T follicular helper cell (primary cell): ENCODE measurements around the gene IFNA13.
A peak's percentile ranks its signal among the peaks of the same experiment; 100 is the strongest.

Experiments
- DNase-seq: peaks from one replicate; pipeline ENCODE4 v3.0.0-alpha.2; 2020; ENCODE audit warnings: low read depth

The IFNA13 gene

GRCh38 chr9:21357479-21358460, 10.1 kb downstream of the IFNA13 start:
- DNase-seq, result no peak

GRCh38 chr9:21350787-21351186, 17.1 kb downstream of the IFNA13 start, which contains the start of gene IFNA6:
Gene IFNA6 (minus strand): TSS chr9:21350887. CDS start chr9:21350887, 0 bp downstream.
- DNase-seq, result no peak

- DNase-seq, result no peak
These were observed 19.4 kb downstream of the IFNA13 start for GRCh38 chr9:21348430-21348970.

DNA sequence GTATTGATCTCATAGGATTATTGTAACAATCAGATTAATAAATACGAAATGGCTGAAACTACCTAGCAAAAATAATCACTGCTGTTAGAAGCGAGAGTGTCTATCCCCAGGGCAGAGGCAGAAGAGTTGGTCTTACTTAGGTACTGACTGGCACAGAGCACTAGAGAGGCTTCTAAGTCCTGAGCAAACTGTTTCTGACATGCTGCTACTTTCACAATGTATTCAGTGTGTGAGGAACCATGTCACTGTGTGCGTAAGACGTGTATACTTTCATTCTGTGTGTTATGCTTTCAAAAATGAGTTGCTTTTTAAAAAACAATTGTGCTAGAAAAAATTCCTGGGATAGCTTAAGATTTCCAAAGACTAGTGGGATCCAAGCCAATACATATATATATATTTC, 27.1 kb downstream of the IFNA13 start:
- DNase-seq, result no peak

DNA sequence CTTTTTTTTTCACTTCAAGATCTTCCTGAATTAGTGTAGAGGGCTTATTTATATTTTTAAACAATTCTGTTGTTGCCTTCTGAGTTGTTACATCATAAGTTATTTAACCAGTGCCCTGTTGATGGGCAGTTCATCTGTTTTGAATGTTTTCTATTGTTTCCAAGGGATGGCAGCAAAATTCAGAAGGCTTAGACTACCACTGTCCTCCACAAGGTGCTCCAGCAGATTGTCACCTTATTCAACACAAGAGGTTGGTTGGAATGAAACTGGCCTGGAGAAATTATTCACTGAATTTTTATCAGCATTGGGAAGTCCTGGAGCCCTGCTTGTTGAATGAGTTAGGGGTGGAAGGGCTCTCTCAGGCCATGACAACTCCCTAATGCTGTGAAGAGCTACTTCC, 31.4 kb downstream of the IFNA13 start:
- no peak for DNase-seq

DNA sequence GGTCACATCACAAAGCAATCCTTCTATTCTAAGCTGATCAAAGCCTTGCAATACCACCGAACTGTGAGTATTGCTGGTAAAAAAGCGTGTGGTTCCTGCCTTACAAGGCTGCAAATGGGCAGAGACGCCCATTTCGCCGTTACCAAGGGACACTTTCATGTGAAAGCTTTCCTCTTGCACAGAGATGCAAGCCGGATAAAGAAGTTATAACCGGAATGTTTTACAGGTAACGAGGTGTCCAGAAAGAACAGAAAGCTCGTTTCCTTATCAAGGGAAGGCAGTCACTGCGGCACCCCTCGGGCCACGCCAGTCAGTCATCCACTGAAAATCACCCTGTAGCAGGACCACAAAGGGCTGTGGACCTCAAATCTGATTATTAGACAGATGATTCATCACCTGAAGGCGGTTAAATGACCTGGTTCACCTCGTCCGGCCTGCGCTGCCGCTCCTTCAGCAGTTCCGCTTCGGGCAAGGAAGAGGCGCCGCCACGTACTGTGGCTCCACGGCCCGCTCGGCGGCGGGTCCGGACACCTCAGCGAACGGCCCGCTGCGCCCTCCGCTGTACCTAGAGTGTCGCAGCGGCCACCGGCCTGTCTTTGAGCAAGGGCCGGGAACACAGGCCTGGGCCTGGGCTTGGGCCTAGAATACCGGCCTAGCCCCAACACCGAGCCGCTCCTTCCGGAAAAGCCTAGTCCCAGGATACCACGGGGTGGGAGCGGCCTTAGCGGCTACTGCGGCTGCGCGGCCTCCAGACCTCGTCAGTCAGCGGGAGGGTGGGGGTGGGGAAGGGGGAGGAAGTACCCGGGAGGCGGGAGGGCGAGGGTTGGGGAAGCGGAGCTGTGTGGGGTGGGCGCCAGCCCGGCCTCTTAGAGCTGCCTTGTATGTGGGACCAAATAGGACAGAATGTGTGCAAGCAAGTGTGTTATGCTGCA, 32.9 kb downstream of the IFNA13 start, which contains the start of gene KLHL9:
KLHL9 (minus strand) TSS at position 704 of the 932 bp plus-strand sequence; CDS start at position 159, 545 bp downstream.
- peak; percentile 78 for DNase-seq

- no peak for DNase-seq
These were observed 34.6 kb downstream of the IFNA13 start for GRCh38 chr9:21333226-21333625.

DNA sequence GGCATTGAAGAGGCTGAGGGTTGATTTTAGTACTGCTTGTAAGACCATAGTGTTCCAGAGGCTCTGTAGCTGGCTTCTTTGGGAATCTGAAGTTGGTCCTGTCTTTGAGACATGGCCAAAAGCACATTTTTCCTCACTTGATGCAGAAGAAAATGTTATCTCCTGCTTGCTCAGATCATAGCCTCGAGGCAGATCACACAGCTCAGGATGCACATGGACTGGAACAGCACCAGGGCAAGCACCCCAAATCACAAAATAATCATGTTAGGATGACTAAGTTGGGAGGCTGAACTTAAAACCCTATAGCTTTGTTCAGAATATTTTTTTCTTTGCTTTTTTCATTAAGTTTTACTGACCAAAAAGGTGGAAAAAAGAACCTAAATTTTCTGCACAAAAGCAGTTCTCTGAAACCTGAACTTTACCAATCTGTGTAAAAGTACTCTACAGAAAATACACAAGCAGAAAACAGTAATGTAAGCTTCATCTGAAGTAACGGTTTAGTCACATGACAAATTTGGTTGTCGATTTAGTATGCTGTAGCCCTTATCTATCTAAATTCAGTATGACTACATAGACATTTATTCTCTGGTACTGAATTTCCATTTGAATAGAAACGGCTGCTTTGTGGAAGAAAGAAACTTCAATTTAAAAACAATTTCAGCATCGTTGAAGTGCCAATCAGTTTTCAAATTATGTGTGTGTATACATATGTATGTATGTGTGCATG, 36.0 kb downstream of the IFNA13 start:
- no peak for DNase-seq

- no peak for DNase-seq
These were observed 41.2 kb downstream of the IFNA13 start for GRCh38 chr9:21326526-21327139.

DNA sequence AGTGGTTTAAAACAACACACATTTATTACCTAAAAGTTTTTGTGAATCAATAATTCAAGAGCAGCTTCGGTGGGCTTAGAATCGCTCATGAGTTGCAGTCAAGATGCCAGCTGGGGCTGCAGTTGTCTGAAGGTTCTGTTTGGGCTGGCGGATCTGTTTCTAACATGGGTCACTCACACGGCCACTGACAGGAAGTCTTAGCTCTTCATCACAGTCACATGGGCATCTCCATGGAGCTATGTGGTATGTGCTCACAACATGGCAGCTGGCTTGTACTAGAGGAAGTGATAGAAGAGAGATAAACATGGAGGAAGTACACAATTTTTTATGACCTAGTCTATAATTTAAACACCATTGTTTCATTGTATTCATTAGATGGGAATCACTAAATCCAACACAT, 43.8 kb downstream of the IFNA13 start:
- no peak for DNase-seq

DNA sequence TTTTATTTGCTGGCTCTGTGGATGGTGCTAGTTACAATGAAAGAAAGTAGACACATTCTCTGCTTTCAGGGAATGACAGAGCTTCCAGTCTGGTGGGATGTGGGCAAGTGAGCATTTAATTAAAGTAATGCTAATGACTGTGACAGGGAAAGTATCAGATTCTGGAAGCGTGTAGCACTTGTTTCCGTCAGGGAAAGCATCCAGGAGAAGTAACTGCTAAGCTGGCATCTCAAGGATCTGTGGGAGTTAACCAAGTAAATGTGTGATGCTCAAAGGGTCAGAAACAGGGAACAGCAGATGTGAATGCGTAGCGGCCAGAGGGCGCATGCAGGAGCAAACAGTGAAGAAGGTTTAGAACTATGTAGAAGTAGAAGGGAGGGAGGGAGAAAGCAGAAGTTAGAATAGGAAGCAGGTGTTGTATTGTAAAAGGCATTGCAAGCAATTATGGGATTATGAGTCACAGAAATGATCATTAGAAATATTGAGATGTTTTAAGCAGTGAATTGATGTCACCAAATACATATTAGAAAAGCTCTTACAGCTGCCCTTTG, 44.9 kb downstream of the IFNA13 start:
- DNase-seq, result no peak

- no peak for DNase-seq
These were observed 47.4 kb downstream of the IFNA13 start for GRCh38 chr9:21320465-21320864.

DNA sequence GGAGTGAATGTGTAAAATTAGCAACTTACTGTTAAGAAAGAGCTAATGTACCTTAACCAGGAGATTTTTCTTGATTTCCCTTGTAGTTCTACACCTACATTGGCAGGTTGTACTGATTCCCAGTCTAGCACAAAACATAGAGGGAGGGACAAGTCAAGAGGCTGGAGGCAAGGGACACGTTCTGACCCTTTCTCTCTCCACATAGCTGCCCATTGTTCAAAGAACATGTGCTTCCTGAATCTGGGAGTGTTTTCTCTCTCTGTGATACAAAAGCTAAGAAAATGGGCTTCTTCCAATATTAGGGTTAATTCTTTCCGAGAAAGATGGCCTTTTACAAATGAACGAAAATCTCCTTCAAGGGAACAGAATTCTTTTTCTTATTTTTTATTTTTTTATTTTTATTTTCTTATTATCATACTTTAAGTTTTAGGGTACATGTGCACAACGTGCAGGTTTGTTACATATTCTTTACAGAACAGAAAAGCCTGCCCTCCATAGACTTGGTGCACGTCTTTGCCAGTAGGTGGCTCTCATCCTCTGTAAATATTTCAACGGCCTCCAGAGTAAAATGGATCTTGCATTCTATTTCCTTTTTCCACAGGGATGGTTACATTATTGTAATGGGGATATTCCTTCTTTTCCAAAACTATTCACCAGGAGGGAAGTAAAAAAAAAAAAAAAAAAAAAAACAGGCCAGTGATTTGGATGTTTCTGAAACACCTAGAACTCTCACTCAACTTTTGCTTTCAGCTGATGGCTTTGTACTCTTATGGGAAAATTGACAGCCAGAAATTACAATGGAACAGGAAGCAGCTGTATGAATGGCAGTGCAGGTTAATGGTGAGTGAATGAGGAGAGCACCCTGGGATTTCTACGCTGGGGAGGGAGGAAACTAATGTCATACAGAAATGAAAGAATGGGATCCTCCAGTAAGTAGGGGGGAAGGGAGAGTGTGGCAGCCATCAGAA, 49.6 kb downstream of the IFNA13 start:
- DNase-seq, result peak; percentile 5
